ENCODE measurements around the gene SHMT2. TPM values are rescaled to one million over a fixed set of nuclear protein-coding genes. Genes with fewer than 3 reads are reported as not detected.

Gene SHMT2
- total RNA-seq, 1 experiment from 2014 or later, result 67.1 TPM

DNA sequence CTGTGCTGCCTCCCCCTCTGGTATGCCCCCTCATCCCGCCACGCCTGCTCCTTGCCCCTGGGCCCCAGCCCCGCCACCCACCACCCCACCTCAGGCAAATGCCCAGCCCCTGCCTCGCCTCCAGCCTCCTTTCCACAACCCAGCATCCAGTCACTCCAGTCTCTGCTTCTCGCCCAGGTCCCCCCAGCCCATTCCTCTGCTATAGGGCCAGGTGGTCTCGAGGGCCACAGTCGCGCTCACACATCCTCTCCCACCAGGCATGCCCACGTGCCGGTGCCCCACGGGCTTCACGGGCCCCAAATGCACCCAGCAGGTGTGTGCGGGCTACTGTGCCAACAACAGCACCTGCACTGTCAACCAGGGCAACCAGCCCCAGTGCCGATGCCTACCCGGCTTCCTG, 19.1 kb upstream of the SHMT2 start:
- intact Hi-C loops (cut with micrococcal nuclease; ENCODE audit: unreplicated experiment) (no loop called here), in situ Hi-C loops (cut with HindIII; ENCODE audit: low pct_unique_long_range_greater_than_20kb, low sequenced_read_pairs) (no loop called here)
- no peak for DNase-seq (ENCODE audit: low read depth, low spot score)
- no peaks in the 10 kb centered on the region for H3K9me3 ChIP-seq (ENCODE audit: control insufficient read depth, insufficient read depth, low read depth, low read length)
- no peak for ATAC-seq
- ChIA-PET POLR2A (no interaction called here), CTCF (no interaction called here)
- no peak overlapping the region for H3K27ac ChIP-seq (ENCODE audit: low read length)
- H3K27me3 ChIP-seq (ENCODE audit: control insufficient read depth, insufficient read depth, low read length), result peaks cover 6% of the 10 kb centered on the region
- H3K36me3 ChIP-seq (ENCODE audit: control insufficient read depth, insufficient read depth, low read length), result no peaks in the 10 kb centered on the region
- peaks cover 5% of the 10 kb centered on the region; the same call in 1 of the 2 replicates for H3K4me1 ChIP-seq (ENCODE audit: control insufficient read depth, insufficient read depth, low read length)
- no TSS peak for BruUV-seq (replicated peaks)
- H3K4me3 ChIP-seq (ENCODE audit: low read depth in 2 of 2, low read length in 2 of 2), result no peak overlapping the region
- TF ChIP-seq, protein P1, sequence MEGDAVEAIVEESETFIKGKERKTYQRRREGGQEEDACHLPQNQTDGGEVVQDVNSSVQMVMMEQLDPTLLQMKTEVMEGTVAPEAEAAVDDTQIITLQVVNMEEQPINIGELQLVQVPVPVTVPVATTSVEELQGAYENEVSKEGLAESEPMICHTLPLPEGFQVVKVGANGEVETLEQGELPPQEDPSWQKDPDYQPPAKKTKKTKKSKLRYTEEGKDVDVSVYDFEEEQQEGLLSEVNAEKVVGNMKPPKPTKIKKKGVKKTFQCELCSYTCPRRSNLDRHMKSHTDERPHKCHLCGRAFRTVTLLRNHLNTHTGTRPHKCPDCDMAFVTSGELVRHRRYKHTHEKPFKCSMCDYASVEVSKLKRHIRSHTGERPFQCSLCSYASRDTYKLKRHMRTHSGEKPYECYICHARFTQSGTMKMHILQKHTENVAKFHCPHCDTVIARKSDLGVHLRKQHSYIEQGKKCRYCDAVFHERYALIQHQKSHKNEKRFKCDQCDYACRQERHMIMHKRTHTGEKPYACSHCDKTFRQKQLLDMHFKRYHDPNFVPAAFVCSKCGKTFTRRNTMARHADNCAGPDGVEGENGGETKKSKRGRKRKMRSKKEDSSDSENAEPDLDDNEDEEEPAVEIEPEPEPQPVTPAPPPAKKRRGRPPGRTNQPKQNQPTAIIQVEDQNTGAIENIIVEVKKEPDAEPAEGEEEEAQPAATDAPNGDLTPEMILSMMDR (IDR thresholded peaks at IDR 0.05), result no peak
- TF ChIP-seq SIN3A (IDR thresholded peaks at IDR 0.05; ENCODE audit: borderline replicate concordance, insufficient read depth, low read depth, low read length), result no peak
- TF ChIP-seq TCF7L2 (IDR thresholded peaks at IDR 0.05; ENCODE audit: low read depth, low read length), result no peak
- TF ChIP-seq POLR2AphosphoS5 (IDR thresholded peaks at IDR 0.05; ENCODE audit: low read depth, low read length), result no peak
- TF ChIP-seq, protein P2, sequence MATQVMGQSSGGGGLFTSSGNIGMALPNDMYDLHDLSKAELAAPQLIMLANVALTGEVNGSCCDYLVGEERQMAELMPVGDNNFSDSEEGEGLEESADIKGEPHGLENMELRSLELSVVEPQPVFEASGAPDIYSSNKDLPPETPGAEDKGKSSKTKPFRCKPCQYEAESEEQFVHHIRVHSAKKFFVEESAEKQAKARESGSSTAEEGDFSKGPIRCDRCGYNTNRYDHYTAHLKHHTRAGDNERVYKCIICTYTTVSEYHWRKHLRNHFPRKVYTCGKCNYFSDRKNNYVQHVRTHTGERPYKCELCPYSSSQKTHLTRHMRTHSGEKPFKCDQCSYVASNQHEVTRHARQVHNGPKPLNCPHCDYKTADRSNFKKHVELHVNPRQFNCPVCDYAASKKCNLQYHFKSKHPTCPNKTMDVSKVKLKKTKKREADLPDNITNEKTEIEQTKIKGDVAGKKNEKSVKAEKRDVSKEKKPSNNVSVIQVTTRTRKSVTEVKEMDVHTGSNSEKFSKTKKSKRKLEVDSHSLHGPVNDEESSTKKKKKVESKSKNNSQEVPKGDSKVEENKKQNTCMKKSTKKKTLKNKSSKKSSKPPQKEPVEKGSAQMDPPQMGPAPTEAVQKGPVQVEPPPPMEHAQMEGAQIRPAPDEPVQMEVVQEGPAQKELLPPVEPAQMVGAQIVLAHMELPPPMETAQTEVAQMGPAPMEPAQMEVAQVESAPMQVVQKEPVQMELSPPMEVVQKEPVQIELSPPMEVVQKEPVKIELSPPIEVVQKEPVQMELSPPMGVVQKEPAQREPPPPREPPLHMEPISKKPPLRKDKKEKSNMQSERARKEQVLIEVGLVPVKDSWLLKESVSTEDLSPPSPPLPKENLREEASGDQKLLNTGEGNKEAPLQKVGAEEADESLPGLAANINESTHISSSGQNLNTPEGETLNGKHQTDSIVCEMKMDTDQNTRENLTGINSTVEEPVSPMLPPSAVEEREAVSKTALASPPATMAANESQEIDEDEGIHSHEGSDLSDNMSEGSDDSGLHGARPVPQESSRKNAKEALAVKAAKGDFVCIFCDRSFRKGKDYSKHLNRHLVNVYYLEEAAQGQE (IDR thresholded peaks at IDR 0.05; ENCODE audit: insufficient read depth in 1 of 2, low read depth in 2 of 2, low read length in 1 of 2), result no peak

- intact Hi-C loops (cut with micrococcal nuclease; ENCODE audit: unreplicated experiment), result no loop called here
- DNase-seq (ENCODE audit: low read depth, low spot score), result no peak
Measured at GRCh38 chr12:57210926-57211692, 18.4 kb upstream of the SHMT2 start.

More at GRCh38 chr12:57210926-57211692, 18.4 kb upstream of the SHMT2 start:
- no TSS peak for BruUV-seq (replicated peaks)
- no peaks in the 10 kb centered on the region for H3K36me3 ChIP-seq (ENCODE audit: control insufficient read depth, insufficient read depth, low read length)
- ChIA-PET CTCF (no interaction called here), POLR2A (no interaction called here)
- H3K4me3 ChIP-seq (ENCODE audit: low read depth in 2 of 2, low read length in 2 of 2), result no peak overlapping the region
- in situ Hi-C loops (cut with HindIII; ENCODE audit: low pct_unique_long_range_greater_than_20kb, low sequenced_read_pairs), result no loop called here
- peaks cover 10% of the 10 kb centered on the region for H3K27me3 ChIP-seq (ENCODE audit: control insufficient read depth, insufficient read depth, low read length)
- H3K27ac ChIP-seq (ENCODE audit: low read length), result no peak overlapping the region
- TF ChIP-seq, protein P2 (IDR thresholded peaks at IDR 0.05; ENCODE audit: insufficient read depth in 1 of 2, low read depth in 2 of 2, low read length in 1 of 2), result no peak
- TF ChIP-seq SIN3A (IDR thresholded peaks at IDR 0.05; ENCODE audit: borderline replicate concordance, insufficient read depth, low read depth, low read length) (no peak), TCF7L2 (IDR thresholded peaks at IDR 0.05; ENCODE audit: low read depth, low read length) (no peak)
- TF ChIP-seq, protein P1 (IDR thresholded peaks at IDR 0.05), result no peak
- no peaks in the 10 kb centered on the region for H3K9me3 ChIP-seq (ENCODE audit: control insufficient read depth, insufficient read depth, low read depth, low read length)
- no peak for ATAC-seq
- H3K4me1 ChIP-seq (ENCODE audit: control insufficient read depth, insufficient read depth, low read length), result peaks cover 10% of the 10 kb centered on the region; the same call in 1 of the 2 replicates

Data from Panc1 (cell line).